Muscle layer of colon (tissue), 2 donors: ENCODE measurements around the gene LBX2.

Experiments used
- H3K27ac ChIP-seq: one replicate; pipeline ENCODE4 v1.7.0; 2013; ENCODE audit warnings: low read depth, mild to moderate bottlenecking, low read length, moderate library complexity
- H3K27me3 ChIP-seq, 2 donors: one replicate each; pipeline ENCODE4 v1.7.0; 2013; ENCODE audit warnings: low read length in 2 of 2, mild to moderate bottlenecking in 2 of 2; ENCODE audit not compliant: insufficient read depth in 2 of 2, control insufficient read depth in 1 of 2
- H3K36me3 ChIP-seq: one replicate; pipeline ENCODE4 v1.7.0; 2013; ENCODE audit warnings: mild to moderate bottlenecking, low read length; ENCODE audit not compliant: insufficient read depth
- H3K4me1 ChIP-seq: one replicate; pipeline ENCODE4 v1.7.0; 2013; ENCODE audit warnings: mild to moderate bottlenecking, low read length; ENCODE audit not compliant: insufficient read depth
- H3K4me3 ChIP-seq, 2 donors: one replicate each; pipeline ENCODE4 v1.7.0; 2013; ENCODE audit warnings: low read length in 2 of 2, low read depth in 1 of 2, mild to moderate bottlenecking in 1 of 2, moderate library complexity in 1 of 2
- H3K9ac ChIP-seq: one replicate; pipeline ENCODE4 v1.7.0; 2013; ENCODE audit warnings: low read length
- H3K9me3 ChIP-seq: one replicate; pipeline ENCODE4 v1.7.0; 2013; ENCODE audit warnings: mild to moderate bottlenecking, low read length
- donor health status: abdominal sarcoma.
- donor health status: Adenocarcinoma of cecum.

The LBX2 gene

GRCh38 chr2:74501335-74502071, 2.1 kb upstream of the LBX2 start:
- Histone ChIP-seq H3K36me3 (peaks cover 14% of the 10 kb centered on the region), H3K4me1 (peaks cover 28% of the 10 kb centered on the region), H3K9me3 (no peaks in the 10 kb centered on the region), H3K27me3 (peaks cover 29 to 82% of the 10 kb centered on the region in 2 donors), H3K4me3 (no peak overlapping the region), H3K27ac (no peak overlapping the region), H3K9ac (no peak overlapping the region)

- no peaks in the 10 kb centered on the region for H3K9me3 ChIP-seq
- H3K9ac ChIP-seq, result no peak overlapping the region
- H3K4me1 ChIP-seq, result peaks cover 19% of the 10 kb centered on the region
- H3K27me3 ChIP-seq, result peaks cover 29 to 82% of the 10 kb centered on the region in 2 donors
- no peak overlapping the region for H3K4me3 ChIP-seq
- H3K36me3 ChIP-seq, result peaks cover 14% of the 10 kb centered on the region
- H3K27ac ChIP-seq, result no peak overlapping the region
Observed at GRCh38 chr2:74500578-74500946, 1.2 kb upstream of the LBX2 start.

DNA sequence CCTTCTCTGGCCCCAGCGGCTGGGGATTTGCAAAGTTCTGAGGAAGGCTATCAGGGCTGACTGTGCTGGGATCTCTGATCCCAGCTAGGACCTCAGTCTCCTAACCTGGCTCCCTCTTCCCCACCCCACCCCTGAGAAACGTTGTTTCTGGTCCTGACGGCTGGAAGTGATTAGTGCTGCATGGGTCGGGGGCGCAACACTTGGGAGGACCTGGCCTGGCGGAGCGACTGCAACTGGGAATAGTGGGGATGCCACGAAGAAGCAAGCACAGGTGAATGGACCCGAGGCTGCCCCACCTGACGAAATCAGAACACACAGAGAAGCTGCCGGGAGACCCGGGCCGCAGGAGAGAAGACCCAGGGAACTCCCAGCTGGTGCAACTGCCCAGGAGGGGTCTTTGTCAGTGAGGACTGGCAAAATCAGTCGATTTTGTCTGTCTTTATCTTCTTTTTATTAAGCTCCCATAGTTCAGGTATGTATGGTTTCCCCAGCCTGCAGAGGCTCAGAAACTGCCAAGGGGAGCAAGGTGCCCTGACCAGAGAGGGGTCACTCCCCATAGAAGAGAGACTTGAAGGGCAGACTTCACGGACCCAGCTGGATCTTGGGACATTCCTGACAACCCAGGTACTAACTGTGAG, 656 bp upstream of the LBX2 start:
- H3K4me1 ChIP-seq, result peaks cover 16% of the 10 kb centered on the region
- no peak overlapping the region for H3K27ac ChIP-seq

DNA sequence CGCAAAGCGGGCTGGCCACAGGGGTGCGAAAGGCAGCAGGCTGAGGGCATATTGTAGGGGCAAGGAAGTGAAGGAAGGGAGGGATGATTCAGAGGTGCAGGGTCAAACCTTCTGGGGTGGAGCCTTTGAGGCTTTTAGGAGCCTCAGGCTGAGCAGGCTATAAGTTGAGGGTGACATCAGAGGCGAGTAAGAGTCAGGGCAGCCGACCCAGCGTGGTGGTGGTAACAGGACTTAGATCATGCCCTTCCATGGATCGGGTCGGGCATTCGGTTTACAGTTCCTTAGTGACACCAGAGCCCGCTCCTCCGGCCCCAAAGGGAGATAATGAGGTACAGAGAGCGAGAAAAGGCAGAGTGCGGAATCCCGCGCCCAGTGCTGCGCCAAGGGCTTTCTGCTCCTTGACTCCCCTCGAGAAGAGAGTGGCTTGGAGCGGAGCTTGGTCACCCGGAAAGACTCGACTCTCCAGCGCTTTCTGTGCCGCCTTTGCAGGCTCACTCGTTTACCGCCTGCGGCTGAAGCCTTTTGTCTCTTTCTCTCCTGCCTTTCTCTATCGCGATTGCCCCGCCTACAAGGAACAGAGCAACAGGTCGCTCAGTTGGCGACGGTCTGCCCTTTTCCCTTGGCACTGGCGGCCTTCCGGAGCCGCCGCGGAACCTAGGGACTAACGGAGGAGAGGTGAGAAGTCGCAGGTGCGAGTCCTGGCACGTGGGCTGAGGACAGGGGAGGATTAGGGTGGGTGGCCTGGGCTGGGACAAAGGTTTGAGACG, 720 bp downstream of the LBX2 start:
- Histone ChIP-seq H3K27me3 (peaks cover 22 to 68% of the 10 kb centered on the region in 2 donors), H3K4me1 (peaks cover 16% of the 10 kb centered on the region), H3K9ac (no peak overlapping the region)

More for the DNA sequence above, 656 bp upstream of the LBX2 start:
- H3K4me3 ChIP-seq, result peak overlapping the region in 1 of 2 donors; percentile 5
- H3K9me3 ChIP-seq, result no peaks in the 10 kb centered on the region
- no peak overlapping the region for H3K9ac ChIP-seq
- peaks cover 9% of the 10 kb centered on the region for H3K36me3 ChIP-seq
- peaks cover 29 to 82% of the 10 kb centered on the region in 2 donors for H3K27me3 ChIP-seq

GRCh38 chr2:74497777-74498499, 1.5 kb downstream of the LBX2 start:
- H3K27me3 ChIP-seq, result peaks cover 22 to 61% of the 10 kb centered on the region in 2 donors
- H3K4me3 ChIP-seq, result peak overlapping the region; percentile 18 to 38
- no peak overlapping the region for H3K9ac ChIP-seq
- H3K4me1 ChIP-seq, result peaks cover 16% of the 10 kb centered on the region
- peaks cover 10% of the 10 kb centered on the region for H3K36me3 ChIP-seq
- H3K27ac ChIP-seq, result no peak overlapping the region
- no peaks in the 10 kb centered on the region for H3K9me3 ChIP-seq

More for the DNA sequence above, 720 bp downstream of the LBX2 start:
- Histone ChIP-seq H3K27ac (no peak overlapping the region), H3K9me3 (no peaks in the 10 kb centered on the region), H3K36me3 (peaks cover 4% of the 10 kb centered on the region), H3K4me3 (peak overlapping the region in 1 of 2 donors; percentile 38)

GRCh38 chr2:74496997-74497776, 2.2 kb downstream of the LBX2 start:
- Histone ChIP-seq H3K27ac (no peak overlapping the region), H3K36me3 (peaks cover 18% of the 10 kb centered on the region), H3K4me3 (peak overlapping the region; percentile 18 to 38), H3K9me3 (no peaks in the 10 kb centered on the region), H3K4me1 (peaks cover 16% of the 10 kb centered on the region), H3K27me3 (peaks cover 22 to 54% of the 10 kb centered on the region in 2 donors), H3K9ac (no peak overlapping the region)

DNA sequence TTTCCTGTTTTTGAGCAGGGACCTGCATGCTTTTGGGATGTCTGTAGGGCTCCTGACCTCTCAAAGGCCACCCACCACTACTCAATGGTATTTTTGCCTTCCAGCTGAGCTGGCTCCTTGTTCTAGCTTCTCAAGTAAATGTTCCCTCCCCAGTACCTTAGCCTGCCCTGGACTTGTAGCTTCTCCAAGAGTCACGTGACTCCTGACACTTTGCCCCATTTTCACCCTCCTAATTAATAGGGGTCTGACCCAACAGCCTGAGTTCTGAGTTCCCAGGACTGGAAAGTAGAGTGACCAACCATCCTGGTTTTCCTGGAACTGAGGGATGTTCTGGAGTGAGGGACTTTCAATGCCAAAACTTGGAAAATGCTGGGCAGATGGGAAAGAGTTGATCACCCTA, 4.0 kb downstream of the LBX2 start:
- H3K9me3 ChIP-seq, result no peaks in the 10 kb centered on the region
- peaks cover 17 to 36% of the 10 kb centered on the region in 2 donors for H3K27me3 ChIP-seq
- peaks cover 35% of the 10 kb centered on the region for H3K36me3 ChIP-seq
- no peak overlapping the region for H3K4me3 ChIP-seq
- no peak overlapping the region for H3K9ac ChIP-seq
- H3K27ac ChIP-seq, result no peak overlapping the region
- peaks cover 16% of the 10 kb centered on the region for H3K4me1 ChIP-seq

- Histone ChIP-seq H3K9me3 (no peaks in the 10 kb centered on the region), H3K4me3 (no peak overlapping the region), H3K27ac (no peak overlapping the region), H3K4me1 (peaks cover 11% of the 10 kb centered on the region), H3K9ac (no peak overlapping the region), H3K27me3 (peaks cover 9 to 17% of the 10 kb centered on the region in 2 donors), H3K36me3 (peaks cover 51% of the 10 kb centered on the region)
Observed at GRCh38 chr2:74493546-74493945, 5.9 kb downstream of the LBX2 start.

DNA sequence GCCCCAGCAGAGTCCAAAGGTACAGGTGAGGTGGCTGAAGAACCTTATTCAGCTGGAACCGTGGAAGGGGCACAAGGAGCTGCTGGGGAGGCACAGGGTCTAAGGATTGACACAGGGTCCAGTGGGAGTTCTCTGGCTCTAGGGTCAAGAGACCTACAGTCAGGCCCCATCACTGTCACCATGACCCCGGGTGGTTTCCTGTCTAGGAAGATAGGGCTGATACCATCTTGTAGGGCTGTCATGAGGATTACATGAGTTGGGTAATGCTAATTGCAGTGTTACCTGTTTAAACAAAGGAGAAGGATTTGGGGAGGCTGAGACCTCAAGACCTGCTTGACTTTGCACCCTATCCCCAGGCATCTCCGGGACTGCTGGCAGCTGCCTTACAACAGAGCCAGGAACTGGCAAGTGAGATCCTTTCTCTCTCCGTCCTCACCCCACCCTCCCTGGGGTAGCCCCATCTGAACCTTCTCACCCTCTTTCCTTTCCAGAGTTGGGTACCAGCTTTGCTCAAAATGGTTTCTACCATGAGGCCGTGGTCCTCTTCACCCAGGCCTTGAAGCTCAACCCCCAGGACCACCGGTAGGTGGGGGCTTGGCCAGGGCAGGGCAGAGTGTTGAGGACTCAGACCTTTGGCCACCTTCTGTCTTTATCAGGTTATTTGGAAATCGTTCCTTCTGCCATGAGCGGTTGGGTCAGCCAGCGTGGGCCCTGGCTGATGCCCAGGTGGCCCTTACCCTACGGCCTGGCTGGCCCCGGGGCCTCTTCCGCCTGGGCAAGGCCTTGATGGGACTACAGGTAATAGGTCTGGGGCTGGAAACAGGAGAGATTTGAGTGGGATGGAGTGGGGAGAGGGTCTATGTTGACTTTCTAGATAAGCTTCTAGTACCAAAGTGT, 7.5 kb downstream of the LBX2 start:
- Histone ChIP-seq H3K4me1 (no peaks in the 10 kb centered on the region), H3K27ac (no peak overlapping the region), H3K27me3 (peaks cover 0 to under 1% of the 10 kb centered on the region in 2 donors), H3K9me3 (no peaks in the 10 kb centered on the region), H3K36me3 (peaks cover 58% of the 10 kb centered on the region), H3K9ac (no peak overlapping the region), H3K4me3 (no peak overlapping the region)

GRCh38 chr2:74489906-74490305, 9.5 kb downstream of the LBX2 start:
- no peak overlapping the region for H3K9ac ChIP-seq
- no peak overlapping the region for H3K27ac ChIP-seq
- H3K4me1 ChIP-seq, result no peaks in the 10 kb centered on the region
- H3K36me3 ChIP-seq, result peaks cover 65% of the 10 kb centered on the region
- H3K4me3 ChIP-seq, result no peak overlapping the region
- no peaks in the 10 kb centered on the region for H3K27me3 ChIP-seq
- H3K9me3 ChIP-seq, result no peaks in the 10 kb centered on the region
